ENCODE results near the gene TMEM109. TPM values are rescaled to one million over a fixed set of nuclear protein-coding genes. Genes with fewer than 3 reads are reported as not detected.
A peak's percentile ranks its signal among the peaks of the same experiment; 100 is the strongest.

Gene TMEM109
- total RNA-seq, 1 donor from 2014 or later = 72.8 TPM

DNA sequence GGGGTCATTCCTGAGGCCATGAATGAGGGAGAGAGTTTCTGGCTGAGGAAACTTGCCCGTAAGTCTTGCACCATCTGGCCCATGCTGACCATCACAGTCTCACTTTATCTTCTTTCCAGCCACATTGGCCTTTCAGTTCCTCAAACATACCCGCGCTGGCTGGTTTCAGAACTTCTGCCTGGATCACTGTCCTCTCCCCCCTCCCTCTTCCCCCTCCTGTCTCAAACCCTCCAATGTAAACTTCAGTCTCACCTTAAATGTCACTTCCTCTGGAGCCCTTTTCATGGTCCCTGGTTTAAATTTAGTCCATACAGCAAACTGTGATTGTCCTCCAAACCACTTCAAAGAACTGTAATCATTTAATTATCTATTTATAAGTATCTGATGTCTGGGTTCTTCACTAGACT lies 3.7 kb upstream of the TMEM109 start:
- no peak overlapping the region for H2AFZ ChIP-seq (ENCODE audit: low read depth, low read length)
- H3K9me3 Mint-ChIP-seq (ENCODE audit: unreplicated experiment) = peaks cover 7% of the 10 kb centered on the region
- no peak overlapping the region for H3K27ac ChIP-seq (ENCODE audit: low read depth, low read length)
- DNase-seq (ENCODE audit: low read depth) (no peak), FAIRE-seq (no peak)
- H3K9ac ChIP-seq (ENCODE audit: low read length) = no peak overlapping the region
- H3K4me1 ChIP-seq (ENCODE audit: insufficient read depth, low read length) = peaks cover 21% of the 10 kb centered on the region
- no peaks in the 10 kb centered on the region for H3K9me3 ChIP-seq (ENCODE audit: insufficient read depth, low read depth, low read length)
- no peak for TF ChIP-seq EZH2 (IDR thresholded peaks at IDR 0.05; ENCODE audit: insufficient read depth, low read length)
- TF ChIP-seq, protein P1, sequence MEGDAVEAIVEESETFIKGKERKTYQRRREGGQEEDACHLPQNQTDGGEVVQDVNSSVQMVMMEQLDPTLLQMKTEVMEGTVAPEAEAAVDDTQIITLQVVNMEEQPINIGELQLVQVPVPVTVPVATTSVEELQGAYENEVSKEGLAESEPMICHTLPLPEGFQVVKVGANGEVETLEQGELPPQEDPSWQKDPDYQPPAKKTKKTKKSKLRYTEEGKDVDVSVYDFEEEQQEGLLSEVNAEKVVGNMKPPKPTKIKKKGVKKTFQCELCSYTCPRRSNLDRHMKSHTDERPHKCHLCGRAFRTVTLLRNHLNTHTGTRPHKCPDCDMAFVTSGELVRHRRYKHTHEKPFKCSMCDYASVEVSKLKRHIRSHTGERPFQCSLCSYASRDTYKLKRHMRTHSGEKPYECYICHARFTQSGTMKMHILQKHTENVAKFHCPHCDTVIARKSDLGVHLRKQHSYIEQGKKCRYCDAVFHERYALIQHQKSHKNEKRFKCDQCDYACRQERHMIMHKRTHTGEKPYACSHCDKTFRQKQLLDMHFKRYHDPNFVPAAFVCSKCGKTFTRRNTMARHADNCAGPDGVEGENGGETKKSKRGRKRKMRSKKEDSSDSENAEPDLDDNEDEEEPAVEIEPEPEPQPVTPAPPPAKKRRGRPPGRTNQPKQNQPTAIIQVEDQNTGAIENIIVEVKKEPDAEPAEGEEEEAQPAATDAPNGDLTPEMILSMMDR (IDR thresholded peaks at IDR 0.05; ENCODE audit: insufficient read depth, low read depth, low read length) = no peak
- peaks cover 3% of the 10 kb centered on the region for H3K4me1 Mint-ChIP-seq (ENCODE audit: low read depth, unreplicated experiment)
- no peak overlapping the region for H3K4me3 ChIP-seq (ENCODE audit: insufficient read depth, low read depth, low read length)
- no peaks in the 10 kb centered on the region for H3K36me3 Mint-ChIP-seq (ENCODE audit: low read depth, unreplicated experiment)
- no peak overlapping the region for H3K4me2 ChIP-seq (ENCODE audit: low read length)
- peaks cover 6% of the 10 kb centered on the region for H3K27me3 ChIP-seq (ENCODE audit: insufficient read depth, low read length)
- peaks cover 34% of the 10 kb centered on the region for H3K27me3 Mint-ChIP-seq (ENCODE audit: low read depth, unreplicated experiment)
- no peak overlapping the region for H3K4me3 Mint-ChIP-seq (ENCODE audit: unreplicated experiment)
- H3K79me2 ChIP-seq (ENCODE audit: insufficient read depth, low read length) = peaks cover 21% of the 10 kb centered on the region
- peaks cover 7% of the 10 kb centered on the region for H4K20me1 ChIP-seq (ENCODE audit: insufficient read depth, low read length)
- H3K36me3 ChIP-seq (ENCODE audit: insufficient read depth, low read length) = no peaks in the 10 kb centered on the region
- H3K27ac Mint-ChIP-seq (ENCODE audit: unreplicated experiment) = no peak overlapping the region

- peaks cover 6% of the 10 kb centered on the region for H3K27me3 ChIP-seq (ENCODE audit: insufficient read depth, low read length)
- TF ChIP-seq, protein P1 (IDR thresholded peaks at IDR 0.05; ENCODE audit: insufficient read depth, low read depth, low read length) = no peak
- no peak for TF ChIP-seq EZH2 (IDR thresholded peaks at IDR 0.05; ENCODE audit: insufficient read depth, low read length)
- Mint-ChIP-seq H3K9me3 (ENCODE audit: unreplicated experiment) (peaks cover 7% of the 10 kb centered on the region), H3K4me1 (ENCODE audit: low read depth, unreplicated experiment) (peaks cover 2% of the 10 kb centered on the region), H3K4me3 (ENCODE audit: unreplicated experiment) (no peak overlapping the region), H3K27ac (ENCODE audit: unreplicated experiment) (no peak overlapping the region), H3K27me3 (ENCODE audit: low read depth, unreplicated experiment) (peaks cover 34% of the 10 kb centered on the region), H3K36me3 (ENCODE audit: low read depth, unreplicated experiment) (no peaks in the 10 kb centered on the region)
- DNase-seq (ENCODE audit: low read depth) = no peak
- H4K20me1 ChIP-seq (ENCODE audit: insufficient read depth, low read length) = peaks cover 2% of the 10 kb centered on the region
- H3K4me2 ChIP-seq (ENCODE audit: low read length) = no peak overlapping the region
- peaks cover 21% of the 10 kb centered on the region for H3K4me1 ChIP-seq (ENCODE audit: insufficient read depth, low read length)
- no peak overlapping the region for H3K27ac ChIP-seq (ENCODE audit: low read depth, low read length)
- no peaks in the 10 kb centered on the region for H3K9me3 ChIP-seq (ENCODE audit: insufficient read depth, low read depth, low read length)
- peaks cover 18% of the 10 kb centered on the region for H3K79me2 ChIP-seq (ENCODE audit: insufficient read depth, low read length)
- H3K9ac ChIP-seq (ENCODE audit: low read length) = no peak overlapping the region
- H3K36me3 ChIP-seq (ENCODE audit: insufficient read depth, low read length) = no peaks in the 10 kb centered on the region
- no peak overlapping the region for H2AFZ ChIP-seq (ENCODE audit: low read depth, low read length)
- no peak for FAIRE-seq
- no peak overlapping the region for H3K4me3 ChIP-seq (ENCODE audit: insufficient read depth, low read depth, low read length)
Measured at GRCh38 chr11:60910711-60911380, 3.1 kb upstream of the TMEM109 start.

- no peak for FAIRE-seq
- Mint-ChIP-seq H3K27ac (ENCODE audit: unreplicated experiment) (no peak overlapping the region), H3K4me3 (ENCODE audit: unreplicated experiment) (peak overlapping the region; percentile 58)
Measured at GRCh38 chr11:60912223-60912850, 1.6 kb upstream of the TMEM109 start.

More at GRCh38 chr11:60912223-60912850, 1.6 kb upstream of the TMEM109 start:
- Histone ChIP-seq H3K36me3 (ENCODE audit: insufficient read depth, low read length) (no peaks in the 10 kb centered on the region), H3K4me2 (ENCODE audit: low read length) (peak overlapping the region; percentile 86), H3K79me2 (ENCODE audit: insufficient read depth, low read length) (peaks cover 29% of the 10 kb centered on the region), H3K9ac (ENCODE audit: low read length) (peak overlapping the region; percentile 81), H3K27me3 (ENCODE audit: insufficient read depth, low read length) (peaks cover 6% of the 10 kb centered on the region), H4K20me1 (ENCODE audit: insufficient read depth, low read length) (peaks cover 4% of the 10 kb centered on the region), H3K4me3 (ENCODE audit: insufficient read depth, low read depth, low read length) (no peak overlapping the region), H3K27ac (ENCODE audit: low read depth, low read length) (no peak overlapping the region), H3K9me3 (ENCODE audit: insufficient read depth, low read depth, low read length) (no peaks in the 10 kb centered on the region), H2AFZ (ENCODE audit: low read depth, low read length) (peak overlapping the region; percentile 82), H3K4me1 (ENCODE audit: insufficient read depth, low read length) (peaks cover 23% of the 10 kb centered on the region)
- H3K4me1 Mint-ChIP-seq (ENCODE audit: low read depth, unreplicated experiment) = peaks cover 7% of the 10 kb centered on the region
- H3K9me3 Mint-ChIP-seq (ENCODE audit: unreplicated experiment) = peaks cover 7% of the 10 kb centered on the region
- H3K36me3 Mint-ChIP-seq (ENCODE audit: low read depth, unreplicated experiment) = no peaks in the 10 kb centered on the region
- peaks cover 34% of the 10 kb centered on the region for H3K27me3 Mint-ChIP-seq (ENCODE audit: low read depth, unreplicated experiment)
- no peak for DNase-seq (ENCODE audit: low read depth)
- TF ChIP-seq, protein P1 (IDR thresholded peaks at IDR 0.05; ENCODE audit: insufficient read depth, low read depth, low read length) = no peak
- TF ChIP-seq EZH2 (IDR thresholded peaks at IDR 0.05; ENCODE audit: insufficient read depth, low read length) = no peak

Measured in astrocyte (in vitro differentiated cells and primary cell).